NOMO-1 treated with dmso at 0.1 percent for 144 hours (cell line): ENCODE data around the gene HAUS6.
"Not testable (repeated sequence)": the region's sequence is repeated elsewhere in the genome, so short reads cannot be mapped to it uniquely, and the experiment has no call there.

ENCODE experiments used
- DNase-seq: peaks from one replicate; lab custom pipeline; 2025; ENCODE audit not compliant: unreplicated experiment; lab: John Stamatoyannopoulos, UW

Gene HAUS6, protein sequence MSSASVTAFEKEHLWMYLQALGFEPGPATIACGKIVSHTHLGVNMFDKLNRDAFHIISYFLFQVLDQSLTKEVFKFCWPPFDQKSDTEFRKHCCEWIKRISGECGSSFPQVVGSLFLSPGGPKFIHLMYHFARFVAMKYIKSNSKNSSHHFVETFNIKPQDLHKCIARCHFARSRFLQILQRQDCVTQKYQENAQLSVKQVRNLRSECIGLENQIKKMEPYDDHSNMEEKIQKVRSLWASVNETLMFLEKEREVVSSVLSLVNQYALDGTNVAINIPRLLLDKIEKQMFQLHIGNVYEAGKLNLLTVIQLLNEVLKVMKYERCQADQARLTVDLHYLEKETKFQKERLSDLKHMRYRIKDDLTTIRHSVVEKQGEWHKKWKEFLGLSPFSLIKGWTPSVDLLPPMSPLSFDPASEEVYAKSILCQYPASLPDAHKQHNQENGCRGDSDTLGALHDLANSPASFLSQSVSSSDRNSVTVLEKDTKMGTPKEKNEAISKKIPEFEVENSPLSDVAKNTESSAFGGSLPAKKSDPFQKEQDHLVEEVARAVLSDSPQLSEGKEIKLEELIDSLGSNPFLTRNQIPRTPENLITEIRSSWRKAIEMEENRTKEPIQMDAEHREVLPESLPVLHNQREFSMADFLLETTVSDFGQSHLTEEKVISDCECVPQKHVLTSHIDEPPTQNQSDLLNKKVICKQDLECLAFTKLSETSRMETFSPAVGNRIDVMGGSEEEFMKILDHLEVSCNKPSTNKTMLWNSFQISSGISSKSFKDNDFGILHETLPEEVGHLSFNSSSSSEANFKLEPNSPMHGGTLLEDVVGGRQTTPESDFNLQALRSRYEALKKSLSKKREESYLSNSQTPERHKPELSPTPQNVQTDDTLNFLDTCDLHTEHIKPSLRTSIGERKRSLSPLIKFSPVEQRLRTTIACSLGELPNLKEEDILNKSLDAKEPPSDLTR

DNA sequence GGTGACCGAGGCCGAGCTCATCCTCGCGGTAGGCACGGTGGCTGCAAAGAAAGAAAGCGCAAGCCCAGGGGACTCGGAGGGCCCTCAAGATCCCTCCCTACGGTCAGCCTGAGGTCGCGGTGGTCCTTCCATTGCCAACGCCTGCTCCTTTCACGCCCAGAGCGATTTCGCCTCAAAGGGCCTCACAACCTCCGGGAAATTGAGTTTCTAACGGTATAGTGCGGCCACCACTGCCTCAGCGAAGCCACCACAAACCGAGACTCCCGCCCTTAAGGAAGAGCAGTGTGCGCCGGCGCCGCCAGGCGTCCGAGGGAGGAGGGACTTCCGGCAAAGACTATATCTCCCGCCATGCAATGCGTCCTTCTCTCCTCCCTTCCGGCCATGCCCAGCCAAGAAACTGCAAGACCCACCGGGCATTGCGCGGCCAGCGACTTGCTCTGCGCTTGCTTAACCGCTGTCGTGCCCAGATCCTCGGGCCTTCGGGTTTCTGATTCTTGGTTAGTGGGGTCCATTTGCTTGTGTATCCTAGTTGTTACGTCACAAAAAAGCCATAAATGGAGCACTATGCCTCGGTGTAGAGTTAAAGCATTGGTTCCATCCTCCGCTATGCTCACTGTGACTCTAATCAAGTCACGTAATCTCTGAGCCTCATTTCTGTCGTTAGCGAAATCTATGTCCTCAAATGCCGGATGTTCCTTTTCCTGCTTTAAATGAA, at the start of gene HAUS6:
HAUS6 (minus strand) TSS at position 274 of the 715 bp plus-strand sequence; CDS start at position 21, 253 bp downstream.
- peak; percentile 83 for DNase-seq

DNA sequence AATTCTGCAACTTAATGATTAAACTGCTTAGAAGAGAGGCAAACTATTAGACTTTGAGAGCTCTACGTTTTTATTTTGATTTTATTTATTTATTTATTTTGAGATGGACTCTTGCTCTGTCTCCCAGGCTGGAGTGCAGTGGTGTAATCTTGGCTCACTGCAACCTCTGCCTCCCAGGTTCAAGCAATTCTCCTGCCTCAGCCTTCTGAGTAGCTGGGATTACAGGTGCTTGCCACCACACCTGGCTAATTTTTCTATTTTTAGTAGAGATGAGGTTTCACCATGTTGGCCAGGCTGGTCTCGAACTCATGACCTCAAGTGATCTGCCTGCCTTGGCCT, 49.4 kb upstream of the HAUS6 start:
- not testable (repeated sequence) for DNase-seq

DNA sequence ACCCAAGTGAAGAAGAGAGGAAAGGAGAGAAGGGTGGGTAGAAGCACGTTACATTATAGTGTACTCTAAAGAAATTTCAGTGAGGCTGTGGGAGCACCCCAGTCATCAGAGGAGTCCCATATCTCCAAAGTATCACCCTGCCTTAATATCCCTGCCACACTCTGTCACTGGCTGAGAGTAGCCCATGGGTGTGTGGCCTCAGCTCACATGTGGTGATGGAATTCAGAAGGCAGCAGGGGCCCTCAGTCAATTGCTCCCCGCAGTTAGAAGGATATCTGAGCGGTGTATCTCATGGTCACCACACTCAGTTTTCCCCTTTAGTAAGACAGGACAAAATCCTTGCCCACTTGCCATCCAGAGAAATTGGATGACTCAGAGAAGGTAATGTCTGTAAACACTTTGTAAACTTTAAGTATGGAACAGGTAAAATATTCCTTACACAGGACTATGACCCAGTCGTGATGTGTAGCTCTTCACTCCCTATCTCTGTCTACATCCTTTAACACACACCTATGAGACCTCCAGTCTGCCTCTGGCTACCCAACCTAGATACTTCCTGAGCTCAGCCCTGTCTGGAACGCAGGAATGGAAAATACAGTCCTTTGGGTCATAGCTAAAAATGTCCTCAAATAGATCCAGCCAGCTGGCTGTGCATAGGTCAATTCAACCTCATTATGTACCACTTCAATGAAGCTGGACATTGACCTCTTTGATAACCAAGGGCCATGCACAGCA, 48.9 kb upstream of the HAUS6 start:
- DNase-seq, result no peak

DNA sequence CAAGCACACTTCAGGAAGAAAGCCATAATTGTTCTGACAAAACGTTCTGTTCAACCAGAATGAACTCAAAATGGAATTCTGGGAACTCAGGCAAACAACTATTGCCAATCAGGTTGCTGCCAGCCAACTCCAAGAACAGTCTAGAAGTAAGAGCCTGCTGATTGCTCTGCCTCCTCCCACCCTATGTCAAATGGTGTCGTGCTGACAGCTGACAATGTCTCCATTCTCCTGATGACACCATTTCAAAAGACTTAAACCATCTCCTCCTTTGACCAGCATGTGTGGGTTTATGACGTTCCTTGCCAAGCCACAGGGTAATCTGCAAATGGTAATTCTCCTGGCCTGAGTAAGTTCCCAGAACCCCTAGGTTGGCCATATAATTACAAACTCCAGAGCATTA, 46.5 kb upstream of the HAUS6 start:
- no peak for DNase-seq

DNA sequence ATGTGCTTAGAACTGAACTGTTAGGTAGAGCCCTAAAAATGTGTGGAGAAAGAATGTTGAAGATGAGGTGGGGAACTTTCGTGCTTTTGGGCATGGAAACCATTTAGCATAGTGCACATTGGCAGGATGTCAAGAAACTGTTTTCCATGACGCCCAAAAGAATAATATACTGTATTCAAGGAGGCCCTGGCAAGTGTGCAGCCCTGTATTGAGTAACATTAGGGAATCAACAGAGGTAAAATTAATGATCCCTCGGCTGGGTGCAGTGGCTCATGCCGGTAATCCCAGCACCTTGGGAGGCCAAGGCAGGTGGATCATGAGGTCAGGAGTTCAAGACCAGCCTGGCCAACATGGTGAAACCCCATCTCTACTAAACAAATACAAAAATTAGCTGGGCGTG, 45.5 kb upstream of the HAUS6 start:
- no peak for DNase-seq

DNA sequence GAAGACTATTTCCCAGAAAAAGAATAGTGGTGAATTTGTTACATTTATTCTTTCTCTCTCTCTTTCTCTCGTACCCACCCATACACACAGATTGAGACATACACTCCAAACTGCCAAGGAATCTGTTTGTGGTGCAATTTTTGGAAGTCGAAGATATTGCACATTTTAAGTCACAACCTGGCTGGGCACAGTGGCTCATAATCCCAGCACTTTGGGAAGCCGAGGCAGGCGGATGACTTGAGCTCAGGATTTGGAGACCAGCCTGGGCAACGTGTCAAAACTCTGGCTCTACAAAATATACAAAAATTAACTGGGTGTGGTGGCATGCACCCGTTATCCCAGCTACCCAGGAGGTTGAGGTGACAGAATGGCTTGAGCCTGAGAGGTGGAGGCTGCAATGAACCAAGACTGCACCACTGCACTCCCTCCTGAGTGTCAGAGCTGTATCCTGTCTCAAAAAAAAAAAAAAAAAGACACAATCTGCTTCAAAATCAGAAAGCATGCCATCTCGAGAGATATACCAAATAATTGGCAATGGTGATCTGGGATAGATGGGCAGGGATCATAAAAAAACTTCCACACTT, 43.8 kb upstream of the HAUS6 start:
- DNase-seq, result no peak

DNA sequence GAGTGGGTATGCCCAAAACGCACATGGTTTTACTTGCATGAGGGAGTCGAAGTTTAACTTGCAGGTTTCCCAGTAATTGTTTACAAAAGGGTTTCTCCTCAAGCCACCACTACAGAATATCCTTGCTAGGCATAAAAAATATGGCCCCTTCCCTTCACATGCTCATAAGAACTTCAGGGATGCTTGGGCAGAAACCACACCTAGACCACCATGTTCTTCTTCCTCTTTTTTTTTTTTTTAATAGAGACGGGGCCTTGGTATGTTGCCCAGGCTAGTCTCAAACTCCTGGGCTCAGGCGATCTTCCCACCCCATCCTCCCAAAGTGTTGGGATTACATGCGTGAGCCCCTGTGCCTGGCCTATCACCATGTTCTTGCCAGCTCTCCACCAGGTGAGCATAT, 43.2 kb upstream of the HAUS6 start:
- DNase-seq, result no peak

DNA sequence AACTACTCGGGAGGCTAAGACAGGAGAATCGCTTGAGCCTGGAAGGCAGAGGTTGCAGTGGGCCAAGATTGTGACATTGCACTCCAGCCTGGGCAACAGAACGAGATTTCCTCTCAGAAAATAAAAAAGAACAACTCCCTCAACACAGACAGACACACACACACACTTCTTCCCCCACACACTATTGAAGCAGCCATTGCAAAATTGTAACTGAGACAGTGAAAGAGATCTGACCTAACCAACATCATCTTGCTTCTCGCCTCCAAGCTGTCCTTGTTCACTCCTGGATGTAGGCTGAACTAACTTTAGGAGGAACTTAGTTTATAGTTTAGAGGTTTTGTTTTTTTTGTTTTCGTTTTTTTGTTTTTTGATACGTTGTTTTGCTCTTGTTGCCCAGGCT, 37.6 kb upstream of the HAUS6 start:
- no peak for DNase-seq

DNA sequence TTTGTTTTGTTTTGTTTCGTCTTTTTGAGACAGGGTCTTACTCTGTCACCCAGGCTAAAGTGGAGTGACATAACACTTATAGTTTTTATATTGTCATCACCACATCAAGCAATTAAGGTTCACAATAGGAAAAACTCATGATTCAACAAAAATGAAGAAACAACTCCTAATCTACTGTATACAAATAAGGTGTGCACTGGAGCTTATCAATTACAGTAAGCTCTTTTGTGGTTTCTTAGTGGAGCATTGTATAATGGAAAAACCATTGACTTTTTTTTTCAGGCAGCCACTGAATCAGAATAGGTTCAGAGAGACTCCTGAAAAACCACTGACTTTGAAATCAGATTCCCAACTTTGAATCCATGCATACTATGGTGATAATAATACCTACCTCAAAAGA, 35.4 kb upstream of the HAUS6 start:
- no peak for DNase-seq

DNA sequence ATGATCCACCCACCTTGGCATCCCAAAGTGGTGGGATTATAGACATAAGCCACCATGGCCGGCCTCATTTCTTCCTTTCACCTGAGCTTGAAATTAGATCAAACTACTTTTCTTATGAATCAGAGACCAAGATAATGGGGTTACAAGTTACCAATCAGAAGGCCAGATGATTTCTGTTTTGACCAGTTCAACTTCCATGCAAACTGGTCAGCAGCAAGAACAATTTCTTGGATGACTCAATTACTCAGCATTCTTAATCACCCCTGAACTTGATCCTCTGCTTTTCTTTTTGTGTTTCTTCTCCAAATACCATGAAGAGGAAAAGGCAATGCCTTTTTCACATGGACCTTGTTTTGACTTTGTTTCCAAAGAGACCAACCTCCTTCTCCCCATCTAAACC, 34.6 kb upstream of the HAUS6 start:
- no peak for DNase-seq

DNA sequence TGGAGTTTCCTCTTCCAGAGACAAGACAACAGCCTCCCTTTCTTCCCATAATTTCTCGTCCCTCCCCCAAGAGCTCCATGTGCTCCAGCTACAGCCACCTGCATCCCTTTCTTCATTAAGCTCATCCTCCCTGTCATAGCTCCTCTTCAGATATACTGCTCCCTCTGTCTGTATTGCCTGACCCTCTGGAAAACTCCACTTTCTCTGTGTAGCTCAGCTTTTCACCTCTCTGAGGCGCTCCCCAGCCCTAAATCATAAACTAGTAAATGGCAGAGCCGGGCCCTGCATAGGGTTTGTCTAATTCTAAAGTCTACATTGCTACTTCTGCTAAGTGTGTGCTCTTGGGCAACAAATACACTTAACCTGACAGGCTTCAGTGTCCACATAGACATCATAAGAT, 33.4 kb upstream of the HAUS6 start:
- DNase-seq, result no peak

DNA sequence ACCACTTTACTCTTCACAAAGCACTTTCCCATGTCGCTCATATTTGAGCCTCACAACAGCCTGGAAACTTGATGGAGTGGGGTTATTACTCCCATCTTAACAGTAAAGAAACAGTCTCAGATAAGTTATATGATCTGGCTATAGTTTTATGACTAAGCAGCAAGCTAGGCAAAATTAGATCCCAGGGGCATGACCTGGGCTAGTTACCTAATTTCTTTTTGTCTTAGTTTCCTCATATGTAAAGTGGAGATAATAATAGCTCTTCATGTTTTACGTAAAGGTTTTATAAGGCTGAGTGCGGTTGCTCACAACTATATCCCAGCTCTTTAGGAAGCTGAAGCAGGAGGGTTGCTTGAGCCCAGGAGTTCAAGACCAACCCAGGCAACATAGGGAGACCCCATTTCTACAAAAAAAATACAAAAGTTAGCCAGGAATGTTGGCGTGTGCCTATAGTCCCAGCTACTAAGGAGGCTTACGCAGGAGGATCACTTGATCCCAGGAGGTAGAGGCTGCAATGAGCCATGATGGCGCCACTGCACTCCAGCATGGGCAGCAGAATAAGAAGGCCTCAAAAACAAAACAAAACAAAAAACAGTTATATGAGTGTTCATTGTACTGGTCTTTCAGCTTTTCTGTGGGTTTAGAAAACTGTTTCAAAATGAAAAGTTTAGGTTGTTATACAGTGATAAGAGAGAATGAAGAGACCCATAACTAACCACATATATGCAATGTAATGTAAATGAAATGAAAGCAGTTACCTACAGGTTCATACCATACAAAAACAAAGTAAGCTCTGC, 31.0 kb upstream of the HAUS6 start:
- DNase-seq, result no peak

DNA sequence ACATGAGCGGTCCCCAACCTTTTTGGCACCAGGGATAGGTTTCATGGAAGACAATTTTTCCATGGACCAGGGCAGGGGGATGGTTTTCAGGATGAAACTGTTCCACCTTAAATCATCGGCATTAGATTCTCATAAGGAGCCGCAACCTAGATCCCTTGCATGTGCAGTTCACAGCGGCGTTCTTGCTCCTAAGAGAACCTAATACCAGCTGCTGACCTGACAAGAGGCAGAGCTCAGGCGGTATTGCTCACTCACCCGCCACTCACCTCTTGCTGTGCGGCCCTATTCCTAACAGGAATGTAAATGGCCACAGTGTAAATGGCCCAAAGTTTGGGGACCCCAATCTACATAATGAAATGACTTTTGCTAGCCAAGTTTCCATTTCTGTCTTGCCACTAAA, 27.7 kb upstream of the HAUS6 start:
- no peak for DNase-seq

DNA sequence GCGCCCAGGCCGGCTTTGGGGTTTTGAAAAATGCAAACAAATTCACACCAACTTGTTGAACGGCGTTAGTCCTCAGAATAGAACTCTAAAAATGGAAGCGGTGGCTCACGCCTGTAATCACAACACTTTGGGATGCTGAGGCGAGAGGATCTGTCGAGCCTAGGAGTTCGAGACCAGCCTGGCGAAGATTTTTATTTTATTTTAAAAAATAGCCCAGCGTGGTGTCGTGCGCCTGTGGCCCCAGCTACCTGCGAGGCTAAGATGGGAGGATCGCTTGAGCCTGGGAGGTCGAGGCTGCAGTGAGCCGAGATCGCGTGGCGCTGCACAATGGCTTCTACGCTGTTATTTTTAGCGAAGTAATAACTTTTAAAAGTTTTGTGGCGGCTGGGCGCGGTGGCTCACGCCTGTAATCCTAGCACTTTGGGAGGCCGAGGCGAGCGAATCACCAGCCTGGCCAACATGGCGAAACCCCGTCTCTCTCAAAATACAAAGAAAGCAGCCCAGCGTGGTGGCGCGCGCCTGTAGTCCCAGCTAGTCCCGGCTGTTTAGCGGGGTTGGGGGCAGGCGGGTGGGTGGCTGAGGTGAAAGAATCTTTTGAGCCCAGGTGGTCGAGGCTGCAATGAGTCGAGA, 25.3 kb upstream of the HAUS6 start:
- DNase-seq, result no peak

DNA sequence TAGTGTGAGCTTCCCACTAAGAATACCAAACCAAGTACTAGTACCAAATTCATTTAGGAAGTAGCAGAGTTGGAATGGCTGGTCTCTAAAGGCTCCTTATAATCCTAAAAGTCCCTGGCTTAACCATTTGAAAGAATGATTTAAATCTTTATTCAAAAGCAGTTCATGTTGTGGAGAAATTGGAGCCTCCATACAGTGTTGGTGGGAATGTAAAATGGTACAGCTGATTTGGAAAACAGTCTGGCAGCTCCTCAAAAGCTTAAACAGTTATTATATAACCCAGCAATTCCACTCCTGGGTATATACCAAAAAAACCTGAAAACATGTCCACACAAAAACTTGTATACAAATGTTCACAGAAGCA, 21.7 kb upstream of the HAUS6 start:
- no peak for DNase-seq

DNA sequence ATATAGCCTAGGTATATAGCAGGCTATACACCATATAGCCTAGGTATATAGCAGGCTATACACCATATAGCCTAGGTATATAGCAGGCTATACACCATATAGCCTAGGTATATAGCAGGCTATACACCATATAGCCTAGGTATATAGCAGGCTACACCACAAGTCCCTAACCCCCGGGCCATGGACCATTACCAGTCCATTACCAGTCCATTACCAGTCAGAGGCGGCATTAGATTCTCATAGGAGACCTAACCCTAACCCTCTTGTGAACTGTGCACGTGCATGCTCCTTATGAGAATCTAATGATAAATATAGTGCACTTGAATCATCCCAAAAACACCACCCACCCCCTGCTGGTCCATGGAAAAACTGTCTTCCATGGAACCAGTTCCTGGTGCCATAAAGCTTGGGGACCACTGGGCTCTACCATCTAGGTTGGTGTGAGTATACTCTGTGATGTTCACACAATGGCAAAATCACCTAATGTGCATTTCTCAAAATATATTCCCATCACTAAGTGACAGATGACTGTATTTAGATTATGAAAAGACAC, 19.9 kb upstream of the HAUS6 start:
- DNase-seq, result no peak

DNA sequence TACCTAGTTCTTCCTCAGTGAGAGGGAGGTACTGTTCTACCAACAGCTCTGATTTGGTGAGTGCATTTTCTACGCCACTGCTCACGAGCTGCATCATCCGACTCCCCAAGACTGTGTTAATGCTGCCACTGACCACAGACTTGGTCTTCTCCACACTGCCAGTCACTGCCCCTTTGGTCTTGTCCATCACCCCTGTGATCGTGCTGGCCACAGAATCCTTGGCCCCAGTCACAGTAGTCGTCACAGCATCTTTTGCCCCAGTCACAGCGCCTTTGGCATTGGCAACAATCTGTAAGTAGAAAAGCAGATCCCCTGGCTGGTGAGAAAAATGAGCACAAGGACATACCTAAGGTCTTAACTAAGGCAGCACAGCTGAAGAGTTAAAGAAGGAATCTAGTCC, 18.2 kb upstream of the HAUS6 start:
- no peak for DNase-seq

DNA sequence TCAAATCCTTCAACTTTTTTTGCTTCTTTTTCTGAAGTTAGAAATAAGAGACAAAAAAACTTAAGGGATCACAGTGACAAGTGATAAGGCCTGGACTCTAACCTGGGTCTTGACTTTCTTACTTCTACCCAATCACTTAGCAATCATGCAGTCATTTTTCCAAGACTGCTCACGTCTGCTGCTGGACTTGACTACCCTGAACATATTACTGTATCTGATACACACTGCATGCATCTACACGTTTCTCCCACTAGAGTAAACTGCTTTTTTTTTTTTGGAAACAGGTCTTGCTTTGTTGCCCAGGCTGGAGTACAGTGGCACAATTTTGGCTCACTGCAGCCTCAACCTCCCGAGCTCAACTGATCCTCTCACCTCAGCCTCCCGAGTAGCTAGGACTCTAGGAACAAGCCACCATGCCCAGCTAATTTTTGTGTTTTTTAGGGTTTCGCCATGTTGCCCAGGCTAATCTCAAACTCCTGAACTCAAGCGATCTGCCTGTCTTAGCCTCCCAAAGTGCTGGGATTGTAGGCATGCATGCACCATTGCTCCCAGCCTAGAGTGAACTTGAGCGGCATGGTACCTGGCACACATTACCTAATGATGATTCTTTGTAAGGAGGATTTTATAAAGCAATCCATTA, 17.2 kb upstream of the HAUS6 start:
- no peak for DNase-seq

DNA sequence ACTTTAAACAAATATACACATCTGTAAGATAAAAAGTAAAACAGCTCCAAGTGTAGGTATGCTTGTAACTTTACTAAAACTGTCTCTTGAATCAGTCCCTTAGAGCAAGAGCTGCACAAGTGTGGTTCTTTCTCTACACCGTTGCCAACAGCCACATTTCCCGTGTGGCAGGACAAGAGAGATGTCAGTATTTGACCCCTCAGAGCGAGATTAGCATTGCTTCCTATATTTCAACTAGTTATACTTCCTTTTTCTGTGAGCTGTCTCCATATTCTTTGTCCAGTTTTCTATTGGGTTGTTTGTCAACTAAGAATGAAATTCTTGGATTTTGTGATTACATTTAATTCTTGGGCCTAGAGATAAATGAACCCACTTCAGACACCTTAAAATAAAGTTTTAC, 16.5 kb upstream of the HAUS6 start:
- no peak for DNase-seq
